Measurements from ENCODE around the gene RAMP3. TPM values are rescaled to one million over a fixed set of nuclear protein-coding genes. Genes with fewer than 3 reads are reported as not detected.
"Not testable (repeated sequence)": the region's sequence is repeated elsewhere in the genome, so short reads cannot be mapped to it uniquely, and the experiment has no call there.

RAMP3 gene
- polyA plus RNA-seq, 3 donors, result not detected

- Histone ChIP-seq H3K4me3 (replicated peaks in 1 of 3; ENCODE audit: low read depth in 2 of 3, low read length in 3 of 3) (no peak overlapping the region), H3K79me2 (ENCODE audit: insufficient read depth, low read length) (no peaks in the 10 kb centered on the region), H3K36me3 (replicated peaks in 1 of 2; ENCODE audit: control insufficient read depth in 1 of 2, insufficient read depth in 2 of 2, low read length in 2 of 2) (no peaks in the 10 kb centered on the region), H3K9me3 (replicated peaks in 1 of 2; ENCODE audit: control insufficient read depth in 1 of 2, insufficient read depth in 1 of 2, low read length in 2 of 2) (peaks cover 7 to 12% of the 10 kb centered on the region in 2 donors), H3K9ac (ENCODE audit: insufficient read depth, low read length, poor library complexity, severe bottlenecking) (no peak overlapping the region), H4K20me1 (ENCODE audit: insufficient read depth, low read length) (no peaks in the 10 kb centered on the region), H3K27me3 (ENCODE audit: control insufficient read depth in 2 of 2, insufficient read depth in 2 of 2, low read length in 2 of 2) (peaks cover 0 to 16% of the 10 kb centered on the region in 2 donors), H3K4me2 (replicated peaks; ENCODE audit: extremely low read depth, low read length, poor library complexity, severe bottlenecking) (no peak overlapping the region), H2AFZ (ENCODE audit: insufficient read depth, low read depth, low read length, poor library complexity, severe bottlenecking) (no peak overlapping the region), H3K4me1 (ENCODE audit: control insufficient read depth in 1 of 2, insufficient read depth in 2 of 2, low read length in 2 of 2) (peaks cover 12 to 20% of the 10 kb centered on the region in 2 donors), H3K27ac (ENCODE audit: low read depth in 1 of 2, low read length in 2 of 2) (no peak overlapping the region)
- Mint-ChIP-seq H3K9me3 (peaks cover 14 to 22% (median 17%) of the 10 kb centered on the region in 7 donors), H3K36me3 (no peaks in the 10 kb centered on the region), H3K4me1 (peaks cover 15% of the 10 kb centered on the region), H3K4me3 (no peak overlapping the region), H3K27me3 (ENCODE audit: low read depth in 3 of 3) (peaks cover 13 to 29% (median 26%) of the 10 kb centered on the region in 3 donors), H3K27ac (peak overlapping the region in 1 of 7 donors; percentile 32)
- no peak for TF ChIP-seq CTCF (IDR thresholded peaks at IDR 0.05)
- intact Hi-C loops (cut with micrococcal nuclease), result no loop called here
- no CpG with 5 or more reads among the region's 2 CpGs for WGBS (ENCODE audit: insufficient coverage)
- no peak for DNase-seq
Observed at GRCh38 chr7:45162943-45163691, 5.5 kb downstream of the RAMP3 start.

- TF ChIP-seq CTCF (IDR thresholded peaks at IDR 0.05), result no peak
- DNase-seq, result no peak
- no peak overlapping the region for H3K9ac ChIP-seq (ENCODE audit: insufficient read depth, low read length, poor library complexity, severe bottlenecking)
- no peaks in the 10 kb centered on the region for H3K36me3 ChIP-seq (replicated peaks in 1 of 2; ENCODE audit: control insufficient read depth in 1 of 2, insufficient read depth in 2 of 2, low read length in 2 of 2)
- no peak overlapping the region for H3K4me3 ChIP-seq (replicated peaks in 1 of 3; ENCODE audit: low read depth in 2 of 3, low read length in 3 of 3)
- H3K9me3 Mint-ChIP-seq, result peaks cover 14 to 21% (median 17%) of the 10 kb centered on the region in 7 donors
- peaks cover 12 to 20% of the 10 kb centered on the region in 2 donors for H3K4me1 ChIP-seq (ENCODE audit: control insufficient read depth in 1 of 2, insufficient read depth in 2 of 2, low read length in 2 of 2)
- no peaks in the 10 kb centered on the region for H3K36me3 Mint-ChIP-seq
- peak overlapping the region in 2 of 7 donors; percentile 32 to 53 for H3K27ac Mint-ChIP-seq
- peaks cover 0 to 11% of the 10 kb centered on the region in 2 donors for H3K27me3 ChIP-seq (ENCODE audit: control insufficient read depth in 2 of 2, insufficient read depth in 2 of 2, low read length in 2 of 2)
- no peak overlapping the region for H3K27ac ChIP-seq (ENCODE audit: low read depth in 1 of 2, low read length in 2 of 2)
- H3K27me3 Mint-ChIP-seq (ENCODE audit: low read depth in 3 of 3), result peaks cover 7 to 23% (median 20%) of the 10 kb centered on the region in 3 donors
- H3K4me2 ChIP-seq (replicated peaks; ENCODE audit: extremely low read depth, low read length, poor library complexity, severe bottlenecking), result no peak overlapping the region
- H3K4me1 Mint-ChIP-seq, result peaks cover 15% of the 10 kb centered on the region
- no peak overlapping the region for H2AFZ ChIP-seq (ENCODE audit: insufficient read depth, low read depth, low read length, poor library complexity, severe bottlenecking)
- no peaks in the 10 kb centered on the region for H3K79me2 ChIP-seq (ENCODE audit: insufficient read depth, low read length)
- H4K20me1 ChIP-seq (ENCODE audit: insufficient read depth, low read length), result no peaks in the 10 kb centered on the region
- H3K9me3 ChIP-seq (replicated peaks in 1 of 2; ENCODE audit: control insufficient read depth in 1 of 2, insufficient read depth in 1 of 2, low read length in 2 of 2), result peaks cover 7 to 10% of the 10 kb centered on the region in 2 donors
- intact Hi-C loops (cut with micrococcal nuclease), result no loop called here
- 67% methylated on average over 1 of the region's 4 CpGs for WGBS (ENCODE audit: insufficient coverage)
- no peak overlapping the region for H3K4me3 Mint-ChIP-seq
Observed at GRCh38 chr7:45163692-45164052, 6.1 kb downstream of the RAMP3 start.

GRCh38 chr7:45164271-45164670, 6.7 kb downstream of the RAMP3 start:
- H3K27me3 ChIP-seq (ENCODE audit: control insufficient read depth in 2 of 2, insufficient read depth in 2 of 2, low read length in 2 of 2); H2AFZ ChIP-seq (ENCODE audit: insufficient read depth, low read depth, low read length, poor library complexity, severe bottlenecking); H4K20me1 ChIP-seq (ENCODE audit: insufficient read depth, low read length); H3K79me2 ChIP-seq (ENCODE audit: insufficient read depth, low read length); H3K27ac ChIP-seq (ENCODE audit: low read depth in 1 of 2, low read length in 2 of 2); H3K4me3 ChIP-seq (replicated peaks in 1 of 3; ENCODE audit: low read depth in 2 of 3, low read length in 3 of 3); H3K36me3 ChIP-seq (replicated peaks in 1 of 2; ENCODE audit: control insufficient read depth in 1 of 2, insufficient read depth in 2 of 2, low read length in 2 of 2); H3K4me2 ChIP-seq (replicated peaks; ENCODE audit: extremely low read depth, low read length, poor library complexity, severe bottlenecking); H3K4me3 Mint-ChIP-seq; H3K36me3 Mint-ChIP-seq; intact Hi-C loops (cut with micrococcal nuclease); H3K9ac ChIP-seq (ENCODE audit: insufficient read depth, low read length, poor library complexity, severe bottlenecking): not testable (repeated sequence)
- peak overlapping the region in 1 of 7 donors; percentile 53 for H3K27ac Mint-ChIP-seq
- peaks cover 15% of the 10 kb centered on the region for H3K4me1 Mint-ChIP-seq
- DNase-seq, result peak in 1 of 3 donors; percentile 57
- WGBS (ENCODE audit: insufficient coverage), result no CpG with 5 or more reads among the region's 3 CpGs
- peaks cover 4 to 20% (median 18%) of the 10 kb centered on the region in 3 donors for H3K27me3 Mint-ChIP-seq (ENCODE audit: low read depth in 3 of 3)
- H3K9me3 Mint-ChIP-seq, result peaks cover 14 to 21% (median 19%) of the 10 kb centered on the region in 7 donors
- Histone ChIP-seq H3K9me3 (replicated peaks in 1 of 2; ENCODE audit: control insufficient read depth in 1 of 2, insufficient read depth in 1 of 2, low read length in 2 of 2) (peaks cover 7 to 10% of the 10 kb centered on the region in 2 donors), H3K4me1 (ENCODE audit: control insufficient read depth in 1 of 2, insufficient read depth in 2 of 2, low read length in 2 of 2) (peaks cover 12 to 20% of the 10 kb centered on the region in 2 donors)
